NCI-H1417 treated with DMSO at 0.1 percent for 48 hours (cell line): Measurements from ENCODE around the gene C1S.
"Not testable (repeated sequence)": the region's sequence is repeated elsewhere in the genome, so short reads cannot be mapped to it uniquely, and the experiment has no call there.

ENCODE experiments used
- DNase-seq: peaks from one replicate; lab custom pipeline; 2025; lab: John Stamatoyannopoulos, UW

Gene C1S

DNA sequence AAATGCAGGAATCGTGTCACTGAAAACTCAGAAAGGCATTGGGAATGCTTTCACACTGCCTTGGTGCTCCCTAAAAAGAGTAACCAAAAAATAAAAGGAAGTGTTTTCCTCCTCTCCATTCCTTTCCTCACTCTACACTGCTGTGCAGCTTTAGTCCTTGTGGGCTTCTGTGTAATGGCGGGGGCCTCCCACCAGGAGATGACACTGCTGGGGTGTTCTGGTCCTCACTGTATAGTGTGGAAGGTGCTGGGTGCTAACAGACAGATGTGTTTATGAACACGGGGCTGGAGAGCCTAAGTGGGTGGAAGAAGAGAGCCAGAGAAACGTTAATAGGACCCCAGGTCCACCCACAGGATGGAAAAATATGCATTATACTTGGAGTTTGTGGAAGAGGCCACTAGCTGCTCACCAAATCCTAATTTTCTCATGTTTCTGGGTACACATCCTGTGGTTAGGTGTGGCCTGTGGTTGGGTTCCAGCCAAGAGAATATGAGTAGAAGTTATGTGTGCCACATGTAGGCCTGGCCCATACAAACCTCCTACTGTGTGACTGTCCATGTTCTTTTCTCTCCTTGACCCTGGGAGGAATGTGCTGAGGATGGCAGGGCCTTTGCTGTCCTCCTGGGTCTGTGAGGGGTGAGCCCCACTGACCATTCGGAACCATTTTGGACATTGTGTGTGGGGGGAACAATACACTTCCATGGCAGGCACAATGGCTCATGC lies 14.0 kb upstream of the C1S start:
- no peak for DNase-seq

DNA sequence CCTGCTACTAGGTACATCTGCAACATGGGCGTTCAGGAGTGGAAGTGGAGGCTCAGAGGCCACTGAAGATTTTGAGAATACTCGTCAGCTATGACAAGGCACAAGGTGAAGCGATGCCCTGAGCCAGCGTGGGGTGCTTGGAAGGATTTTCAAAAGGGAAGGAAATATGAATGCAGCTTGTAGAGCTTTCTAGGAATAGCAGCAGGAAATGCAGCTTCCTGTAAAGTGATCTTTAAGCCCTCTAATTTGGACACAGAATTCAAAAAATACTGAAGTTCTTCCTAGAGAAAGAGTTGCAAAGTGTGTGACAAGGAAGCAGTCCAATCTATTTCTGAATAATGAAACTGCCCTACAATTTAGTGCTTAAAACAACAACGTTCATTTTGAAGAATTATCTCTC lies 13.2 kb upstream of the C1S start:
- no peak for DNase-seq

DNA sequence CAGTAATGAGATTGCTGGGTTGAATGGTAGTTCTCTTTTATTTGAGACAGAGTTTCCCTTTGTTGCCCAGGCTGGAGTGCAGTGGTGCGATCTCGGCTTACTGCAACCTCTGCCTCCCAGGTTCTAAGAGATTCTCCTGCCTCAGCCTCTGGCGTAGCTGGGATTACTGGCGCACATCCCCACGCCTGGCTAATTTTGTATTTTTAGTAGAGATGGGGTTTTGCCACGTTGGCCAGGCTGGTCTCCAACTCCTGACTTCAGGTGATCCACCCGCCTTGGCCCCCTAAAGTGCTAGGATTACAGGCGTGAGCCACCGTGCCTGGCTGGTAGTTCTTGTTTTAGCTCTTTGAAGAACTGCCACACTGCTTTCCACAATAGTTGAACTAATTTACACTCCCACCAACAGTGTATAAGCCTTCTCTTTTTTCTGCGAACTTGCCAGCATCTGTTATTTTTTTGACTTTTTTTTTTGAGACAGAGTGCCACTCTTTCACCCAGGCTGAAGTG lies 11.0 kb upstream of the C1S start:
- DNase-seq, result not testable (repeated sequence)

DNA sequence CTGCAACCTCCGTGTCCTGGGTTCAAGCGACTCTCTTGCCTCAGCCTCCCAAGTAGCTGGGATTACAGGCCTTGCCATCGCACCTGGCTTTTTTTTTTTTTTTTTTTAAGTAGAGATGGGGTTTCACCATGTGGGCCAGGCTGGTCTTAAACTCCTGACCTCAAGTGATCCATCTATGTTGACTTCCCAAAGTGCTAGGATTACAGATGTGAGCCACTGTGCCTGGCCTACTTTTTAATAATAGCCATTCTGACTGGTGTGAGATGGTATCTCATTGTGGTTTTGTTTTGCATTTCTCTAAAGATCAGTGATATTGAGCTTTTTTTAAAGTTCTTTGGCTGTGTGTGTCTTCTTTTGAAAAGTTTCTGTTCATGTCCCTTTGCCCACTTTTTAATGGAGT lies 10.5 kb upstream of the C1S start:
- DNase-seq, result not testable (repeated sequence)

- DNase-seq, result no peak
These were observed 5.6 kb upstream of the C1S start for GRCh38 chr12:7054925-7055324.

GRCh38 chr12:7055736-7056135 lies 4.8 kb upstream of the C1S start:
- DNase-seq, result not testable (repeated sequence)

- DNase-seq, result no peak
These were observed 2.2 kb upstream of the C1S start for GRCh38 chr12:7058163-7058845.

DNA sequence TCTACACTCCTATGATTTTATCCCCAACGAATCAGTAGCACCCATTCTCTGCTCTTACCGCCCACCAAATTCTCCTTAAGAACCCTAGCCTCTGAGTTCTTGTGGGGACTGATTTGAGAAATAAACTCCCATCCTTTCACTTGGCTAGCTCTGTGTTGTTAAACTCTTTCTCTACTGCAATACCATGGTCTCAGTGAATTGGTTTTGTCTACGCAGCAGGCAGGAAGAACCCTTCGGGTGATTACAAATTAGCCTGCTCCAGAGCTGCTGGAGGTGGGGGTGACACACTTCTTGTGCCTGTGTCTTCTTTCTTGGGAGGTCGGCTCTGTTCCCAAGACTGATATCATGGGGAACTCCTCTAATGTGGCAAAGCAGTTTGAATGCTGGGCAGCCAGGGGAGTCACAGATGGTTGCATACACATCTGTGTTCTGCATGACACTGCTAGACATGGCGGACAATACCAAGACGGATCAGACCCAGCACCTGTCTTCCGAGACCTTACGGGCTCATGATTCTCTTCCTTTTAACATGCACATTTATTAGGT lies 1.6 kb upstream of the C1S start:
- DNase-seq, result no peak

DNA sequence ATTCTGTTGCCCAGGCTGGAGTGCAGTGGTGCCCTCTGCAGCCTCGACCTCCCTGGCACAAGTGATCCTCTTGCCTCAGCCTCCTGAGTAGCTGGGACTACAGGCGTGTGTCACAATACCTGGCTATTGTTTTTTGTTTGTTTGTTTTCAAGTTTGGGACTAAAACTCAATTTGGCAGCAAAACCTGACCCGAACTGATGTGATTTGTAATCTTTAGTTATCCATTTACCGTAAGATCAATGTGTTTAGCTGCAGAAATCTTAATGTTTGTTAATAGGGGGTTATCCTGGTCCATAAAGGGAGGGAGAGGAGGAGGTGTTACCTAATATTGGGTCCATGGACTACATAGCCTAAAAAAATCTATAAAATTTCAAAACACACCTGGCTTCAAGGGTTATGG lies 738 bp upstream of the C1S start:
- no peak for DNase-seq

GRCh38 chr12:7061138-7061537 lies 620 bp downstream of the C1S start:
- DNase-seq, result no peak

- DNase-seq, result no peak
These were observed 1.1 kb downstream of the C1S start for GRCh38 chr12:7061596-7061995.

GRCh38 chr12:7064516-7064915 lies 4.0 kb downstream of the C1S start:
- DNase-seq, result no peak

DNA sequence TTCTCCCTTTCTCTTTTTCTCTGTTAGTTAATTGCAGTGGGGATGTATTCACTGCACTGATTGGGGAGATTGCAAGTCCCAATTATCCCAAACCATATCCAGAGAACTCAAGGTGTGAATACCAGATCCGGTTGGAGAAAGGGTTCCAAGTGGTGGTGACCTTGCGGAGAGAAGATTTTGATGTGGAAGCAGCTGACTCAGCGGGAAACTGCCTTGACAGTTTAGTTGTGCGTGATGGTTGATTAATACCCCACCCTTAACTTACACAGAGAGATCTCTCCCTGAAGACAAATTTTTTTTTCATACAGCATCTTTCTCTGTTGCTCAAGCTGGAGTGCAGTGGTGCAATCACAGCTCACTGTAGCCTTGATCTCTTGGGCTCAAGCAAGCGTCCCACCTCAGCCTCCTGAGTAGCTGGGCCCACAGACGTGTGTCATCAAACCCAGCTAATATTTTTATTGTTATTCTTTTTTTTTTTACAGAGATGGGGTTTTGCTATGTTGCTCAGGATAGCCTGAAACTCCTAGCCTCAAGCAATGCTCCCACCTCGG lies 4.6 kb downstream of the C1S start:
- no peak for DNase-seq

DNA sequence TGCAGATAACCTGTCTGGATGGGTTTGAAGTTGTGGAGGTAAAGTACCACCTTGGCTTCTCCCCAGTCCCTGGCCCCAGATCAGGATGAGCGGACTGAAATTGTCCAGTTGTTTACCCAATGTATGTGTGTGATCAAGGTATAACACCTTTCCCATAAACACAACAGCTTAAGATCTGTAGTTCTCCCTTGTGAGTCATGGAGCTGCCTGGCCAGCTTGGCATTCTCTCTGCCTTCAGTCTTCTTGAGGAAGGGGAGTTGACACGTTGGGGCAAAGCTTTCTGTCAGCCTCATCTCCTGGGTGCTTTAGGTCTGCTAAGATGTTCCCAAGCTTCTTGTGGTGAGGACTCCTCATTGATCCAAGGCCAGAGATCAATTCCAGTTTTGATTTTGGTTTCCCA lies 6.1 kb downstream of the C1S start:
- no peak for DNase-seq

- no peak for DNase-seq
These were observed 6.6 kb downstream of the C1S start for GRCh38 chr12:7067096-7067495.

GRCh38 chr12:7068240-7068993 lies 7.9 kb downstream of the C1S start:
- no peak for DNase-seq

GRCh38 chr12:7068994-7069346 lies 8.5 kb downstream of the C1S start:
- no peak for DNase-seq

DNA sequence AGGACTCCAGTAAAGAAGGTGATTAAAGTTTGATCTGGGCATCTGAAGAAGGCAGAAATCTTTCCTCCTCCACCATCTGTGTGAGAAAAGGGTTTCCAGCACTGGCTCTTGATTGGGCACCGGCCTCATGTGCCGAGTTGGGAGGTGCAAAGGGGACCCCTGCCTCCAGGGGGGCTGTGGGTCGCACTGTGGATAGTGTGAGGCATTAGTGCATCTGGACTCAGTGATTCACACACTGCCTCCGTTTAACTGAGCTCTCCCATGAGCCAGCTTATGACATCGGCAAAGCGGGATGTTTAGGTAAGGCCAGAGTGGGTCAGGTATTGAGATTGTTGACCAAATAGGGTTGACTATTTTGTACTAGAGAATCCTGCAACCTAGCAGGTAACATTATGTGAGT lies 8.9 kb downstream of the C1S start:
- no peak for DNase-seq

GRCh38 chr12:7072035-7072434 lies 11.5 kb downstream of the C1S start:
- no peak for DNase-seq

DNA sequence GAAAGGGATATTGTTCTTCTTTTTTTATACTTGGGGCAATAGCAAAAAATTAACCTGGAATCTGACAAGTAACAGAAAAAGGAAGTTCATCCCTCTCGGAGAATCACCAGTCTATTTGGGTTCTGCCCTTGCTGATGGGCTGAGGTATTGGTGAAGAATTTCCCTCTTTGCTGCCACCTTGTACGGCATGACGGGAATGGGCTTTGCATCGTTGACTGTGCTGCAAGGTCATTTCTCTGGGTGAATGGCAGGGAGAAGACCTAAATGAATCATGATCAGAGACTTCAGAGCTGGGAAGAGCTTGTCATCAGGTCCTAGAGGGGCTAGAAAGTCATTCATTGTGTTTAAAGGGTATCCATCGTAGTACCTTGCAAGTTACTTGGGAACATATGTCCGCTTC lies 12.0 kb downstream of the C1S start:
- DNase-seq, result no peak

DNA sequence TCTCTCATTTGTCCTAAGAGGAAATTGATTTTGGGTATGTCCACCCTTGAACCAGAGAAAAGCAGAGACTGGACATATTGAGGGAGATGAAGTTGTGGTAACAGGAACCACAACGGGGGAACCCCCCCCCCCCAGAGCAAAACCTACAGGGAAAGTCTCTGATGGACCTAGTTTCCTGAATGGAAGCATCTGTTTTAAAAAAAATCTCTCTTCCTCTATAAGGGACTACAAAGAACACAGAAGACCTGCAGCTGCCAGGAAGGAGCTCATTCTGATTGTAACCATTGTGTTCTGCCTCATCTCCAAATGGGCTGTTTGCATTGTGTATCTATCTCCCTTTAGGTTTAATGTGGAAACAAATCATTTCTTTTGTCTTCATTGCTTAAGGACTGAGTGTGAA lies 13.4 kb downstream of the C1S start:
- DNase-seq, result no peak

DNA sequence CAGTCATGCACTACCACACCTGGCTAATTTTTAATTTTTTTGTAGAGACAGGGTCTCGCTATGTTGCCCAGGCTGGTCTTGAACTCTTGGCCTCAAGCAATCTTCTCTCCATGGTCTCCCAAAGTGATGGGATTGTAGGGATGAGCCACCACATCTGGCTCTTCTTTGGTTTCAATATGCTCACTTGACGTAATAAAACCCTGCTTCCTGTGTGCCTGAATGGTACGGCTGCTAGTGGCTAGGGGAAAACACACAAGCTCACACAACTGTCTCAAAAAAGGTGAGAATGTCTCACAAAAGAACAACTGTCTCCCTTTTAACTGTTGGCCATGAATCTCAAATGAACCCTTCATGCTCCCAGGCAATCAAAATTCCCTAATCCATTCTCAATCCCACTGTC lies 15.0 kb downstream of the C1S start:
- DNase-seq, result no peak

DNA sequence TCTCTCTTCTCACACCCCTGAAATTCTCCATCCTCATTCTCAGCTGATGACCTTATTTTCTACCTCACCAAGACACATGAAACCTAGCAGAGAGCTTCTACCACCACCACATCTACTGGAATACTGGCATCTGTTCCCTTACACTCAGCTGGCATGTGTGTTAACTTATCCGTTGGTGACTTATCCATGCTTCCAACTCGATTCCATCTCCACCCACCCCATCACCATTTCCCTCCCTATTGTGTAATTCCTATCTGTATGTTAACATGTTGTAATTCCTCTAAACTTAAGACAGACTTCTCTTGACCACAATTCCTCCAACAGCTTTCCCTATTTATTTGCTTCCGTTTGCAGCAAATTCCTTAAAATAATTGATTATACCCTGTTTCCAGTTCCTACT lies 15.4 kb downstream of the C1S start:
- DNase-seq, result no peak
